ENCODE data around the gene UBE2V1. TPM values are rescaled to one million over a fixed set of nuclear protein-coding genes. Genes with fewer than 3 reads are reported as not detected.

UBE2V1 gene
- total and polyA plus RNA-seq, 2 donors (not counting 1 experiment from before 2014, with no cell fraction given), result 69.2 to 158 TPM

DNA sequence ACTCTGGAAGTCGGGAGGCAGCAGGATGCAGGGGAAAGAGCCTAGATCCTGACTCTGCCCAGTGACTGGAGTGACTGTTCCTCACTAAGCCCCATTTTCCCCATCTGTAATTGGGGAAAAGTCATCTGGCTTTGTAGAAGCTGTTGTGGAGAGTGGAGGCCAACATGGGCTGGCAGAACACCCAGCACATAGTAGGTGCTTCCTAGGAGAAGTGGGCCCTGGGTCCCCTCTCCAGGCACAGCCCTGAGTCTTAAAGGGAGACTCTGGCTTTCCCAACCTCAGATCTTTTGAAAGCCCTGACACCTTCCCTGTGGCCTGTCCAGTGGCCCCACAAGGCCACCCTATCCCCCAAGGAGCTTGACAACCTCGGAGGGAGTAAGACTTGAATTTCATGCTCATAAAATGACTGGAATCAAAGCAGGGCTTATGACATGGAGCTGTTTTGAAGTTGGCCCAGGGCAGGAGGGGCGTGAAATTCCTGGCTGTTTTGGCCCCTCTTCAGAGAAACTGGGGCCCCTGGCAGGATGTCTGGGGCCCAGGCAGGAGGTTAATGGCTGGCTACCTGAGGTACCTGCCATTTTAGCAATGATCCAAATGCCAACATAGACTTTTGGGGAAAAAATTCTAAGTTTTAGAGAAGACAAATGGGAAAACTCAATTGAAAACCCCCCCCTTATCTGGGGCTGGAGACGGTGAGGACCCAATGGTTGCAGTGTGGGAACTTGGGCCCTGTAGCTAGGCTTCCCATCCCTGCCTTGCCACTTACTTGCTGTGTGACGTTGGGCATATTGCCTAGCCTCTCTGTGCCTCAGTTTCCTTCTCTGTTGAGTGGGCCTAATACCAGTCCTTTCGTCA, 51.6 kb downstream of the UBE2V1 start:
- H2AFZ ChIP-seq (ENCODE audit: insufficient read depth, low read depth, low read length, poor library complexity, severe bottlenecking), result no peak overlapping the region
- no peaks in the 10 kb centered on the region for H3K27me3 Mint-ChIP-seq
- DNase-seq (no peak), ATAC-seq (ENCODE audit: low read depth) (no peak)
- peaks cover 8% of the 10 kb centered on the region for H3K4me1 Mint-ChIP-seq
- H3K27ac ChIP-seq (ENCODE audit: low read length in 2 of 2), result no peak overlapping the region
- H4K20me1 ChIP-seq (ENCODE audit: control insufficient read depth, insufficient read depth, low read length, poor library complexity, severe bottlenecking), result no peaks in the 10 kb centered on the region
- intact Hi-C loops (cut with micrococcal nuclease), result no loop called here
- H3K9ac ChIP-seq (ENCODE audit: low read length), result no peak overlapping the region
- ChIA-PET CTCF (interaction anchor here (0.9 to 2.9 kb wide), 6 partner anchors 8 to 85 kb away, joined by 3 to 22 read pairs (median 4); no protein-coding TSS in a partner anchor), POLR2A (interaction anchor here (0.6 kb wide), 1 partner anchor 62 kb away, joined by 3 read pairs; no protein-coding TSS in a partner anchor)
- H3K79me2 ChIP-seq (ENCODE audit: control insufficient read depth, insufficient read depth, low read length), result no peaks in the 10 kb centered on the region
- no peaks in the 10 kb centered on the region for H3K9me3 ChIP-seq (ENCODE audit: control extremely low read depth in 1 of 3, control insufficient read depth in 2 of 3, insufficient read depth in 1 of 3, low read length in 2 of 3)
- WGBS (ENCODE audit: insufficient coverage), result 91% methylated on average over 6 of the region's 6 CpGs
- H3K4me2 ChIP-seq (replicated peaks; ENCODE audit: low read depth, low read length, poor library complexity, severe bottlenecking), result no peak overlapping the region
- H3K9me3 Mint-ChIP-seq (ENCODE audit: insufficient read depth), result no peaks in the 10 kb centered on the region
- peaks cover 0 to 7% of the 10 kb centered on the region in 2 donors for H3K4me1 ChIP-seq (ENCODE audit: control insufficient read depth in 2 of 2, insufficient read depth in 2 of 2, low read length in 2 of 2)
- H3K27me3 ChIP-seq (replicated peaks in 1 of 4; ENCODE audit: control extremely low read depth in 1 of 4, control insufficient read depth in 3 of 4, insufficient read depth in 4 of 4, low read length in 3 of 4), result no peaks in the 10 kb centered on the region
- H3K27ac Mint-ChIP-seq, result no peak overlapping the region
- TF ChIP-seq, protein P1, sequence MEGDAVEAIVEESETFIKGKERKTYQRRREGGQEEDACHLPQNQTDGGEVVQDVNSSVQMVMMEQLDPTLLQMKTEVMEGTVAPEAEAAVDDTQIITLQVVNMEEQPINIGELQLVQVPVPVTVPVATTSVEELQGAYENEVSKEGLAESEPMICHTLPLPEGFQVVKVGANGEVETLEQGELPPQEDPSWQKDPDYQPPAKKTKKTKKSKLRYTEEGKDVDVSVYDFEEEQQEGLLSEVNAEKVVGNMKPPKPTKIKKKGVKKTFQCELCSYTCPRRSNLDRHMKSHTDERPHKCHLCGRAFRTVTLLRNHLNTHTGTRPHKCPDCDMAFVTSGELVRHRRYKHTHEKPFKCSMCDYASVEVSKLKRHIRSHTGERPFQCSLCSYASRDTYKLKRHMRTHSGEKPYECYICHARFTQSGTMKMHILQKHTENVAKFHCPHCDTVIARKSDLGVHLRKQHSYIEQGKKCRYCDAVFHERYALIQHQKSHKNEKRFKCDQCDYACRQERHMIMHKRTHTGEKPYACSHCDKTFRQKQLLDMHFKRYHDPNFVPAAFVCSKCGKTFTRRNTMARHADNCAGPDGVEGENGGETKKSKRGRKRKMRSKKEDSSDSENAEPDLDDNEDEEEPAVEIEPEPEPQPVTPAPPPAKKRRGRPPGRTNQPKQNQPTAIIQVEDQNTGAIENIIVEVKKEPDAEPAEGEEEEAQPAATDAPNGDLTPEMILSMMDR (IDR thresholded peaks at IDR 0.05), result no peak
- no peak for TF ChIP-seq EZH2 (IDR thresholded peaks at IDR 0.05; ENCODE audit: borderline replicate concordance, insufficient read depth, low read depth, low read length, poor library complexity, severe bottlenecking)
- no peak overlapping the region for H3K4me3 ChIP-seq (ENCODE audit: control extremely low read depth in 1 of 5, extremely low read depth in 1 of 5, insufficient read depth in 1 of 5, low read depth in 2 of 5, low read length in 4 of 5)
- no peak overlapping the region for H3K4me3 Mint-ChIP-seq
- no peaks in the 10 kb centered on the region for H3K36me3 ChIP-seq (replicated peaks in 1 of 2; ENCODE audit: control extremely low read depth in 1 of 2, control insufficient read depth in 1 of 2, extremely low read depth in 1 of 2, insufficient read depth in 2 of 2, low read length in 1 of 2)
